Naive B cell (primary cell): ENCODE data around the gene ESRRA. TPM values are rescaled to one million over a fixed set of nuclear protein-coding genes. Genes with fewer than 3 reads are reported as not detected.

Experiments
- ATAC-seq, 2 donors: fragments of 150-1000 bp; cut with Tn5 transposase; 2 replicates each; pipeline ENCODE4 v1.10.0; 2021; ENCODE audit warnings: low read depth in 2 of 2, mild to moderate bottlenecking in 2 of 2, moderate library complexity in 2 of 2
- DNase-seq: peaks from one replicate; pipeline ENCODE4 v3.0.0; 2022
- H3K27ac Mint-ChIP-seq, 6 donors: one replicate each; pipeline ENCODE4 v1.8.0; 2020 to 2022; ENCODE audit warnings: mild to moderate bottlenecking in 6 of 6, mixed read lengths in 6 of 6, moderate library complexity in 5 of 6, inconsistent platforms in 2 of 6
- H3K27me3 Mint-ChIP-seq, 3 donors: one replicate each; pipeline ENCODE4 v1.8.0; 2021 to 2022; ENCODE audit warnings: mixed read lengths in 3 of 3, mild to moderate bottlenecking in 1 of 3
- H3K36me3 Mint-ChIP-seq, 2 donors: one replicate each; pipeline ENCODE4 v1.8.0; 2020 to 2022; ENCODE audit warnings: mixed read lengths in 2 of 2, inconsistent platforms in 1 of 2, mild to moderate bottlenecking in 1 of 2
- H3K4me1 Mint-ChIP-seq, 3 donors: one replicate each; pipeline ENCODE4 v1.8.0; 2020 to 2022; ENCODE audit warnings: mixed read lengths in 3 of 3, inconsistent platforms in 1 of 3, mild to moderate bottlenecking in 1 of 3, moderate library complexity in 1 of 3
- H3K4me3 Mint-ChIP-seq, 8 donors: one replicate each; pipeline ENCODE4 v1.8.0; 2020 to 2022; ENCODE audit warnings: mild to moderate bottlenecking in 8 of 8, mixed read lengths in 8 of 8, moderate library complexity in 8 of 8, inconsistent platforms in 2 of 8
- H3K9me3 Mint-ChIP-seq, 7 donors: one replicate each; pipeline ENCODE4 v1.8.0; 2020 to 2022; ENCODE audit warnings: mixed read lengths in 7 of 7, mild to moderate bottlenecking in 5 of 7, inconsistent platforms in 2 of 7, moderate library complexity in 1 of 7
- polyA plus RNA-seq, 6 donors: library from polyadenylated mRNA; unstranded; fragments of 300-500 nt; fragmentation: Illumina TruSeq; gene quantifications; one replicate each; pipeline ENCODE4 v1.2.3, GENCODE V29; 2021; ENCODE audit warnings: low read depth in 6 of 6

Gene ESRRA
- polyA plus RNA-seq, 6 donors from 2014 or later, result 3.4 to 8.5 (median 6.5) TPM

DNA sequence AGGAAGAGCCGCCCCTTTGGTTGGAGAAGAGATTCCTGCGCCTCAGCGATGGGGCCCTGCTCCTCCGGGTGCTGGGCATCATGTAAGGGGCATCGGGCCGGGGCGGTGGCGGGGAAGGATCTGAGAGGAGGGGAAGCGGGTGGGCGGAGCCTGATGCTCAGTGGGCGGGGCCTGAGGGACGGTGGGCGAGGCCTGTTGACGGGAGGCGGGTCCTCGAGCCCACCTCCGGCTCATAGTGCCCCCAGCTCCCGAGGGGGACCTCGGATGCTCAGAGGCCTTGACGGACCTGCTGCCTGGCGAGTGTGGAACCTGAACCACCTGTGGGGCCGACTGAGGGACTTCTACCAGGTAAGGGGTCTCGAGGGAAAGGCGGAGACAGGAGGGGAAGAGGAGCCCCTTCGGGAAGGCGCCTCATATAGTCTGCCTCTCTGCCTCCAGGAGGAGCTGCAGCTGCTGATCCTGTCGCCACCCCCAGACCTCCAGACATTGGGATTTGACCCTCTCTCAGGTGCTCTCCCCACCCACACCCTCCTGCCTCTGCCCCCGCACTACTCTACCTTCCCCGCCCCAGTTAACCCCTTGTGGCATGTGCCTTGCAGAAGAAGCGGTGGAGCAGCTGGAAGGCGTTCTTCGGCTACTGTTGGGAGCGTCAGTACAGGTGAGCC is 35.5 kb downstream of the ESRRA start:
- H3K27ac Mint-ChIP-seq, result peak overlapping the region; percentile 98 to 99 (median 99)
- DNase-seq (peak; percentile 78), ATAC-seq (peak; percentile 43 to 44)
- H3K4me3 Mint-ChIP-seq, result peak overlapping the region; percentile 88 to 97 (median 94)
- H3K9me3 Mint-ChIP-seq, result no peaks in the 10 kb centered on the region
- H3K27me3 Mint-ChIP-seq, result no peaks in the 10 kb centered on the region
- H3K4me1 Mint-ChIP-seq, result peaks cover 39 to 49% (median 45%) of the 10 kb centered on the region in 3 donors
- no peaks in the 10 kb centered on the region for H3K36me3 Mint-ChIP-seq

DNA sequence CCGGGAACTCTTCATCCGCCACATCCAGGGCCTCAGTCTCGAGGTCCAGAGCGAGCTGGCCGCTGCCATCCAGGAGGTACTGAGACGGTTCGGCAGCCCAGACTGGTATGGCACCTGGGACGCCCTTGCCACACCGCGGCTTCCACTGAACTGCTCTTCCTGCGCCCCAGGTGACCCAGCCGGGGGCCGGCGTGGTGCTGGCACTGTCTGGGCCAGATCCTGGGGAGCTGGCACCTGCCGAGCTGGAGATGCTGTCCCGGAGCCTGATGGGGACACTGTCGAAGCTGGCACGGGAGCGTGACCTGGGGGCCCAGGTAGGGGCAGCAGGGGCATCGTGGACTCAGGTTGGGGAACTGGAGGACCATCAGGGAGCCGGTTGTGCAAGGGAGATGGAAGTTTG is 36.1 kb downstream of the ESRRA start:
- Mint-ChIP-seq H3K27me3 (no peaks in the 10 kb centered on the region), H3K9me3 (no peaks in the 10 kb centered on the region), H3K36me3 (no peaks in the 10 kb centered on the region), H3K4me1 (peaks cover 42 to 49% (median 45%) of the 10 kb centered on the region in 3 donors), H3K27ac (peak overlapping the region in 4 of 6 donors; percentile 73 to 99 (median 98)), H3K4me3 (peak overlapping the region; percentile 88 to 97 (median 94))
- no peak for ATAC-seq
- DNase-seq, result no peak

DNA sequence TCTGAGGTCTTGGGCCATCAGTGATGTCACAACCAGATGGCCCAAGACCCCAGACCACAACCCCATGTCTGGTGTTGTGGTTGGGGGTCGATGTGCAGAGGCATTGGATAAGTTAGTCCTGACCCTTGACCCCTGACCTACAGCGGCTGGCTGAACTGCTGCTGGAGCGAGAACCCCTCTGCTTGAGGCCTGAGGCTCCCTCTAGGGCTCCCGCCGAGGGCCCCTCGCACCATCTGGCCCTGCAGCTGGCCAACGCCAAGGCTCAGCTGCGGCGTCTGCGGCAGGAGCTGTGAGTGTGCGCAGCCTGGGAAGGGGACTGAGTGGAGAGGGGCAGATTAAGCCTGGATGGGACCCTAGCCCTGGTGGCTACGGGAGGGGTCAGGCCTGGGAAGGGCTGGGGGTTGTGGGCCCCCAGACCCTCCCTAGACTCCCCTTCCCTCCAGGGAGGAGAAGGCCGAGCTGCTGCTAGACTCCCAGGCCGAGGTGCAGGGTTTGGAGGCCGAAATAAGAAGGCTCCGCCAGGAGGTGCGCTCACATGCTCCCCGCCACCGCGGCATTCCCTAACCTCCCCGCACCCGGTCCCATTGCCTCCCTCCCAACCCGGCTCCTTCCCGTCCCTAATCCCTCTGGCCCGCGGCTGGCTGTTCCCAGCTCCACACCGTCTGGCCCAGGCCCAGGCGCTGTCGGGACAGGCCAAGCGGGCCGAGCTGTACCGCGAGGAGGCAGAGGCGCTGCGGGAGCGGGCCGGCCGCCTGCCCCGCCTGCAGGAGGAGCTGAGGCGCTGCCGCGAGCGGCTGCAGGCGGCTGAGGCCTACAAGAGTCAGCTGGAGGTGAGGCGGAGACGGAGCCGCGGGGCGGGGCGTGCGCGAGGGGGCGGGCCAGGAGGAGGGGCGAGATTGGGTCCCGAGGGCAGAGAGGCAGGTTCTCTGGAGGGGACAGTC is 36.8 kb downstream of the ESRRA start:
- H3K36me3 Mint-ChIP-seq, result no peaks in the 10 kb centered on the region
- ATAC-seq (peak; percentile 24 to 32), DNase-seq (peak; percentile 81)
- H3K4me3 Mint-ChIP-seq, result peak overlapping the region in 7 of 8 donors; percentile 35 to 97 (median 92)
- peak overlapping the region in 4 of 6 donors; percentile 15 to 99 (median 66) for H3K27ac Mint-ChIP-seq
- no peaks in the 10 kb centered on the region for H3K9me3 Mint-ChIP-seq
- no peaks in the 10 kb centered on the region for H3K27me3 Mint-ChIP-seq
- H3K4me1 Mint-ChIP-seq, result peaks cover 44 to 49% (median 46%) of the 10 kb centered on the region in 3 donors

DNA sequence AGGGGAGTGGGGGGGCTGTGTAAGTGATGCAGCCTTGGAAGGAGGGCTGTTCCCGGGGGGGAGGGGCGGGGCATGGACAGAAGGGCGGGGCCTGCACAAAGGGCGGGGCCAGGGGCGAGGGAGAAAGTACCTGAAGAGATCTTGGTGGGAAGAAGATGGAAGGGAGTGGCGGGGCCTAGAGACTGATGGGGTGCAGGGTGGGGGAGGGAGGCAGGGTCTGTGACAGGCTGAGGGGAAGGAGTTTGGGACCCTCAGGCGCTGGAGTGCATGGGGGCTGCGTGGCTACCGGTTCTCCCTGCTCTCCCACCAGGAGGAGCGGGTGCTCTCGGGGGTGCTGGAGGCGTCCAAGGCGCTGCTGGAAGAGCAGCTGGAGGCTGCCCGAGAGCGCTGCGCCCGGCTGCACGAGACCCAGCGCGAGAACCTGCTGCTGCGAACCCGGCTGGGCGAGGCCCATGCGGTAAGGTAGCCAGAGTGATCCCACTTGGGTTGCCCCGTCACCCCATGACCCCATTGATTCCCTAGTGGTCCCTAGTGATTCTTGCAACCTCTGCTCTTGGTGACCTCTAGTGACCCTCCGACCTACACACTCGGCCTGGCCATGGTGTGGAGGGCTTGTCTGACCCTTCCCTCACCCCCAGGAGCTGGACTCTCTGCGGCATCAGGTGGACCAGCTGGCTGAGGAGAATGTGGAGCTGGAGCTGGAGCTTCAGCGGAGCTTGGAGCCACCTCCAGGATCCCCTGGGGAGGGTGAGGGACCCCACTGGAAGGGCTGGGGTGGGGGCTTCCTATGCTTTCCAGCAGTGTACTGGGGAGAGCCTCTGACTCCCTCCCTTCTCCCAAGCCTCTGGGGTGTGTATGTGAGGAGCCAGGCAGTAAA is 37.8 kb downstream of the ESRRA start:
- ATAC-seq, result no peak
- peak overlapping the region in 5 of 8 donors; percentile 51 to 94 (median 67) for H3K4me3 Mint-ChIP-seq

DNA sequence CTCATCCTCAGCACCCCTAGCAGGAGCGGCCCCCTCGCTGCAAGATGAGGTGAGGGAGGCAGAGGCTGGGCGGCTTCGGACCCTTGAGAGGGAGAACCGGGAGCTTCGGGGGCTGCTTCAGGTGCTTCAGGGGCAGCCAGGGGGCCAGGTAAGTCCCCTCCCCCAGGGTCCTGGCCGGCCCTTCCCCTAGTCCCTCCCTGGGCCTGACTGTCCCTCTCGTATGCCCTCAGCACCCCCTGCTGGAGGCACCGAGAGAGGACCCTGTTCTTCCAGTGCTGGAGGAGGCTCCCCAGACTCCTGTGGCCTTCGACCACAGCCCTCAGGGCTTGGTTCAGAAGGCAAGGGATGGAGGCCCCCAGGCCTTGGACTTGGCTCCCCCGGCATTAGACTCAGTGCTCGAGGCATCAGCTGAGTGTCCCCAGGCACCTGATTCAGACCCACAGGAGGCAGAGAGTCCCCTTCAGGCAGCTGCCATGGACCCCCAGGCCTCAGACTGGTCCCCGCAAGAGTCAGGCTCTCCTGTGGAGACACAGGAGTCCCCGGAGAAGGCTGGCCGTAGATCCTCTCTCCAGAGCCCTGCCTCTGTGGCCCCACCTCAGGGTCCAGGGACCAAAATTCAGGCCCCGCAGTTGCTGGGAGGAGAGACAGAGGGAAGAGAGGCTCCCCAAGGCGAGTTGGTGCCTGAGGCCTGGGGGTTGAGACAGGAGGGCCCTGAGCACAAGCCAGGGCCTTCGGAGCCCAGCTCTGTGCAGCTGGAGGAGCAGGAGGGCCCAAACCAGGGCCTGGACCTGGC is 38.6 kb downstream of the ESRRA start:
- no peaks in the 10 kb centered on the region for H3K9me3 Mint-ChIP-seq
- H3K36me3 Mint-ChIP-seq, result no peaks in the 10 kb centered on the region
- H3K4me3 Mint-ChIP-seq, result no peak overlapping the region
- no peaks in the 10 kb centered on the region for H3K27me3 Mint-ChIP-seq
- H3K4me1 Mint-ChIP-seq, result peaks cover 37 to 52% (median 46%) of the 10 kb centered on the region in 3 donors
- DNase-seq (no peak), ATAC-seq (no peak)
- peak overlapping the region in 1 of 6 donors; percentile 65 for H3K27ac Mint-ChIP-seq

More for the DNA sequence above, 37.8 kb downstream of the ESRRA start:
- Mint-ChIP-seq H3K9me3 (no peaks in the 10 kb centered on the region), H3K27me3 (no peaks in the 10 kb centered on the region), H3K36me3 (no peaks in the 10 kb centered on the region), H3K4me1 (peaks cover 41 to 48% (median 46%) of the 10 kb centered on the region in 3 donors), H3K27ac (peak overlapping the region; percentile 32 to 99 (median 62))
- DNase-seq, result no peak

DNA sequence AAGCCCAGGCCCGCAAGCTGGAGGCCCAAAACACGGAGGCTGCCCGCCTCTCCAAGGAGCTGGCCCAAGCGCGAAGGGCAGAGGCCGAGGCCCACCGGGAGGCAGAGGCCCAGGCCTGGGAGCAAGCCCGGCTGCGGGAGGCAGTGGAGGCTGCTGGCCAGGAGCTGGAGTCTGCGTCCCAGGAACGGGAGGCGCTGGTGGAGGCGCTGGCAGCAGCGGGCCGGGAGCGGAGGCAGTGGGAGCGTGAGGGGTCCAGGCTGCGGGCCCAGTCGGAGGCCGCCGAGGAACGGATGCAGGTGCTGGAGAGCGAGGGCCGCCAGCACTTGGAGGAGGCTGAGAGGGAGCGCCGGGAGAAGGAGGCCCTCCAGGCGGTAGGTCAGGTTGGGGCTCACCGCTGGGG is 39.5 kb downstream of the ESRRA start:
- peaks cover 29 to 48% (median 38%) of the 10 kb centered on the region in 3 donors for H3K4me1 Mint-ChIP-seq
- DNase-seq (no peak), ATAC-seq (no peak)
- H3K4me3 Mint-ChIP-seq, result no peak overlapping the region
- no peak overlapping the region for H3K27ac Mint-ChIP-seq
- no peaks in the 10 kb centered on the region for H3K9me3 Mint-ChIP-seq
- no peaks in the 10 kb centered on the region for H3K36me3 Mint-ChIP-seq
- H3K27me3 Mint-ChIP-seq, result no peaks in the 10 kb centered on the region

- Mint-ChIP-seq H3K27ac (peak overlapping the region in 1 of 6 donors; percentile 44), H3K27me3 (no peaks in the 10 kb centered on the region), H3K36me3 (no peaks in the 10 kb centered on the region), H3K4me1 (peaks cover 8 to 29% (median 18%) of the 10 kb centered on the region in 3 donors), H3K4me3 (no peak overlapping the region), H3K9me3 (no peaks in the 10 kb centered on the region)
- ATAC-seq, result no peak
- DNase-seq, result no peak
Observed at GRCh38 chr11:64347193-64347867, 42.0 kb downstream of the ESRRA start.

DNA sequence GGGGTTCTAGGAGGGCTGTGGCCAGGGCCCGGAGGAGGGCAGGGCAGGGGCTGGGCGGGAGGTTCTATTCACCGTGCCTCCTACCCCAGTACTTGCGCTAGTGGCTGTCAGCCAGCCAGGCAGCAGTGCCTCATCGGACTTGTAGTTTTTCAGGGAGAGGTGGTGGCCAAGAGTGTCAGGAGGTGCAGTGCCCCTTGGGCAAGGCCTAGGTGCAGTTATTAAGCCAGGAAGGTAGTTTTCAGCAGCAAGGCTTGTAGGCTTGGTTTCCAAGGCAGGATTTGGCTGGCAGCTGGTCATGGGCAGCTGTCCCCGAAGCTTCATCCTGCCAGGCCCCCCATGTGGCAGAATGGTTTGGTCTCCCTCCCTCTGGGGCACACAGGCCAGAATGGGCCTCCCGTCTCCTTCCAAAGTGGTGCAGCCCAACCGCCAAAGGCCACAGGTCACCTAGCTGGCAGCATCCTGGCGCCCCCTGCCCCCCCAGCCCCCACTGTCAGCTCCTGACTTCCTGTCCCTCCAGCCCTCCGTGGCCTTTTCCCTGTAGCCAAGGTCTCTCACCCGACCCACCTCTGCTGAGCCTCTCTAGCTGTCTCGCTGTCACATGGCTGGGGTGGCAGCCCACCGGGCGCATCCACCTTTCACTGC is 43.2 kb downstream of the ESRRA start:
- no peaks in the 10 kb centered on the region for H3K27me3 Mint-ChIP-seq
- H3K4me1 Mint-ChIP-seq, result peaks cover 8 to 29% (median 13%) of the 10 kb centered on the region in 3 donors
- ATAC-seq (no peak), DNase-seq (no peak)
- no peak overlapping the region for H3K4me3 Mint-ChIP-seq
- peak overlapping the region in 1 of 6 donors; percentile 36 for H3K27ac Mint-ChIP-seq
- no peaks in the 10 kb centered on the region for H3K9me3 Mint-ChIP-seq
- no peaks in the 10 kb centered on the region for H3K36me3 Mint-ChIP-seq

- ATAC-seq (no peak), DNase-seq (no peak)
- Mint-ChIP-seq H3K27ac (no peak overlapping the region), H3K36me3 (no peaks in the 10 kb centered on the region), H3K4me3 (no peak overlapping the region), H3K27me3 (no peaks in the 10 kb centered on the region), H3K4me1 (peaks cover 8 to 29% (median 13%) of the 10 kb centered on the region in 3 donors), H3K9me3 (no peaks in the 10 kb centered on the region)
Observed at GRCh38 chr11:64349025-64349387, 43.7 kb downstream of the ESRRA start.

DNA sequence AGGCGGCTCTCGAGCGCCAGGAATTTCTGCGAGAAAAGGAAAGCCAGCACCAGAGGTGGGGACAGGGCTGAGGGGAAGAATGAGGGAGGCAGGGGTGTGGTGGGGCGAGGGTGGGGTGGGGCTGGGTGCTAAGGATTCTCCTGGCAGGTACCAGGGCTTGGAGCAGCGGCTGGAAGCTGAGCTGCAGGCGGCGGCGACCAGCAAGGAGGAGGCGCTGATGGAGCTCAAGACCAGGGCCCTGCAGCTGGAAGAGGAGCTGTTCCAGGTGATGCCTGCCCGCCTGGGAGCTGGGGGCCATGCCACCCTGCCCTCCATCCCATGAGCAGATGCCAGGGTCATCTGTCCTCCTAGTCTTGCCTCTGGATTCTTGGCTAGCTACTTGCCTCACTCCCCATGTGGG is 44.1 kb downstream of the ESRRA start:
- DNase-seq (no peak), ATAC-seq (no peak)
- no peak overlapping the region for H3K4me3 Mint-ChIP-seq
- no peak overlapping the region for H3K27ac Mint-ChIP-seq
- no peaks in the 10 kb centered on the region for H3K36me3 Mint-ChIP-seq
- H3K9me3 Mint-ChIP-seq, result no peaks in the 10 kb centered on the region
- H3K4me1 Mint-ChIP-seq, result peaks cover 8 to 29% (median 13%) of the 10 kb centered on the region in 3 donors
- no peaks in the 10 kb centered on the region for H3K27me3 Mint-ChIP-seq

GRCh38 chr11:64351136-64351631 is 45.9 kb downstream of the ESRRA start:
- H3K4me3 Mint-ChIP-seq, result peak overlapping the region in 1 of 8 donors; percentile 40
- no peak for DNase-seq
- H3K9me3 Mint-ChIP-seq, result no peaks in the 10 kb centered on the region
- ATAC-seq, result no peak
- peak overlapping the region in 1 of 6 donors; percentile 16 for H3K27ac Mint-ChIP-seq
- H3K27me3 Mint-ChIP-seq, result no peaks in the 10 kb centered on the region
- peaks cover 4 to 23% (median 15%) of the 10 kb centered on the region in 3 donors for H3K4me1 Mint-ChIP-seq
- no peaks in the 10 kb centered on the region for H3K36me3 Mint-ChIP-seq
